Smooth muscle cell (in vitro differentiated cells): ENCODE measurements around the gene NFATC2. TPM values are rescaled to one million over a fixed set of nuclear protein-coding genes. Genes with fewer than 3 reads are reported as not detected.
A peak's percentile ranks its signal among the peaks of the same experiment; 100 is the strongest.

ENCODE experiments used
- DNase-seq: peaks from one replicate; lab custom pipeline; 2025; ENCODE audit not compliant: unreplicated experiment; lab: John Stamatoyannopoulos, UW
- H2AFZ ChIP-seq: fragments of 200-600 bp; sonication (generic); 2 replicates; pipeline ENCODE4 v1.6.0; 2016; ENCODE audit warnings: antibody characterized with exemption, low read depth, mild to moderate bottlenecking
- H3F3A ChIP-seq: fragments of 200-600 bp; sonication (generic); 2 replicates; pipeline ENCODE4 v1.6.0; 2017; ENCODE audit warnings: antibody characterized with exemption, low read depth
- H3K27ac ChIP-seq: fragments of 200-600 bp; sonication (generic); 2 replicates; pipeline ENCODE4 v1.5.1; 2016; ENCODE audit warnings: low read depth, mild to moderate bottlenecking
- H3K27me3 ChIP-seq: fragments of 200-600 bp; sonication (generic); 2 replicates; pipeline ENCODE4 v1.6.1; 2016; ENCODE audit warnings: low read depth, mild to moderate bottlenecking
- H3K36me3 ChIP-seq: fragments of 200-600 bp; sonication (generic); 2 replicates; pipeline ENCODE4 v1.5.1; 2016; ENCODE audit warnings: low read depth
- H3K4me1 ChIP-seq: fragments of 200-600 bp; sonication (generic); 2 replicates; pipeline ENCODE4 v1.5.1; 2016; ENCODE audit warnings: low read depth
- H3K4me2 ChIP-seq: fragments of 200-600 bp; sonication (generic); 2 replicates; pipeline ENCODE4 v1.6.0; 2016; ENCODE audit warnings: mild to moderate bottlenecking
- H3K4me3 ChIP-seq: fragments of 200-600 bp; sonication (generic); 2 replicates; pipeline ENCODE4 v1.5.1; 2016; ENCODE audit warnings: mild to moderate bottlenecking
- H3K79me2 ChIP-seq: fragments of 200-600 bp; sonication (generic); 2 replicates; pipeline ENCODE4 v1.6.0; 2016; ENCODE audit warnings: low read depth, mild to moderate bottlenecking
- H3K9ac ChIP-seq: fragments of 200-600 bp; sonication (generic); 2 replicates; pipeline ENCODE4 v1.6.0; 2016; ENCODE audit warnings: low read depth
- H3K9me3 ChIP-seq: fragments of 200-600 bp; sonication (generic); replicated peaks from 2 replicates; pipeline ENCODE4 v1.5.1; 2016; ENCODE audit warnings: low read depth
- H4K20me1 ChIP-seq: fragments of 200-600 bp; sonication (generic); 2 replicates; pipeline ENCODE4 v1.6.0; 2016; ENCODE audit warnings: low read depth
- CTCF ChIP-seq: fragments of 200-600 bp; sonication (generic); IDR thresholded peaks from 2 replicates; pipeline ENCODE4 v1.5.1; 2017; ENCODE audit warnings: borderline replicate concordance, mild to moderate bottlenecking, antibody characterized with exemption; ENCODE audit not compliant: insufficient read depth, poor library complexity, severe bottlenecking
- WGBS: methylation state at CpG from one replicate; pipeline ENCODE4 v1.1.7; 2016; ENCODE audit warnings: low lambda C conversion rate; 5-methylcytosine and 5-hydroxymethylcytosine counted together
- polyA plus RNA-seq: library from polyadenylated mRNA; unstranded; fragments of >200 nt; fragmentation: Nextera tagmentation; extraction: Ambion mirVana; gene quantifications from 2 replicates; pipeline ENCODE4 v1.2.1, GENCODE V29; 2016
- total RNA-seq: library from RNA; depleted of rRNA; stranded (reverse); fragments of >200 nt; gene quantifications from 2 replicates; pipeline ENCODE4 v1.2.3, GENCODE V29; 2014

NFATC2 gene
- total and polyA plus RNA-seq, 2 experiments from 2014 or later: 5.8 to 8.4 TPM

DNA sequence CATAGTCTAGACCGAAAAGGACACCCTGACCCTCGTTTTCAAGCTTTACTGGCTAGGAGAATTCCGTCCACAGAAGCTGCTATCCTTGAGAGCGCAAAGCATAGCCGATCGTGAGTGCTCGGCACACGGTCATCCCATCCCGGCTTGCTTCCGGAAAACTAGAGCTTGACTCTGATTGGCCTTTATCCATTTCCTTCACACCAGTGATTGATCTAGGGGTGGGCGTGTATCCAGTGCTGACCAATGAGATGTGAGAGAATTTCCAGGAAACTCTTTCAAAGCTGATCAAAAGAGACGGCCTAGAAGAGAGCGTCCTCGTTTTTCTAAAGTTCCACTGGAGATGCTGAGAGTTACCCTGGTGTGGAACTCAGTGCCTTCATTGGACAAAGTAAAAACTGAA lies 41.0 kb upstream of the NFATC2 start:
- TF ChIP-seq CTCF: no peak
- Histone ChIP-seq H4K20me1 (no peaks in the 10 kb centered on the region), H3K9ac (no peak overlapping the region), H3F3A (peaks cover 6% of the 10 kb centered on the region), H3K27ac (no peak overlapping the region), H3K4me2 (no peak overlapping the region), H3K36me3 (no peaks in the 10 kb centered on the region), H3K4me3 (no peak overlapping the region), H3K27me3 (no peaks in the 10 kb centered on the region), H3K79me2 (no peaks in the 10 kb centered on the region), H3K4me1 (no peaks in the 10 kb centered on the region), H2AFZ (no peak overlapping the region), H3K9me3 (no peaks in the 10 kb centered on the region)
- DNase-seq: no peak
- 97% methylated on average over 14 of the region's 14 CpGs for WGBS

GRCh38 chr20:51583073-51583472 lies 40.6 kb upstream of the NFATC2 start:
- H3K36me3 ChIP-seq: no peaks in the 10 kb centered on the region
- no peak overlapping the region for H3K9ac ChIP-seq
- H3K27ac ChIP-seq: no peak overlapping the region
- H3K4me3 ChIP-seq: no peak overlapping the region
- no peak overlapping the region for H3K4me2 ChIP-seq
- peaks cover 6% of the 10 kb centered on the region for H3F3A ChIP-seq
- no peaks in the 10 kb centered on the region for H3K27me3 ChIP-seq
- no peaks in the 10 kb centered on the region for H3K79me2 ChIP-seq
- no peaks in the 10 kb centered on the region for H3K9me3 ChIP-seq
- H2AFZ ChIP-seq: no peak overlapping the region
- WGBS: 97% methylated on average over 13 of the region's 13 CpGs
- no peaks in the 10 kb centered on the region for H3K4me1 ChIP-seq
- TF ChIP-seq CTCF: no peak
- H4K20me1 ChIP-seq: no peaks in the 10 kb centered on the region
- no peak for DNase-seq

GRCh38 chr20:51581571-51581970 lies 39.1 kb upstream of the NFATC2 start:
- Histone ChIP-seq H3F3A (peaks cover under 1% of the 10 kb centered on the region), H3K4me3 (no peak overlapping the region), H3K4me1 (no peaks in the 10 kb centered on the region), H3K9ac (no peak overlapping the region), H3K9me3 (no peaks in the 10 kb centered on the region), H3K27me3 (no peaks in the 10 kb centered on the region), H2AFZ (no peak overlapping the region), H3K4me2 (no peak overlapping the region), H3K79me2 (no peaks in the 10 kb centered on the region), H3K36me3 (no peaks in the 10 kb centered on the region), H4K20me1 (no peaks in the 10 kb centered on the region), H3K27ac (no peak overlapping the region)
- TF ChIP-seq CTCF: no peak
- no peak for DNase-seq

- H3F3A ChIP-seq: no peaks in the 10 kb centered on the region
- no peak overlapping the region for H3K4me3 ChIP-seq
- DNase-seq: peak; percentile 13
- no peaks in the 10 kb centered on the region for H3K36me3 ChIP-seq
- H3K27ac ChIP-seq: peak overlapping the region; percentile 53
- H3K9ac ChIP-seq: peak overlapping the region; percentile 47
- no peaks in the 10 kb centered on the region for H3K27me3 ChIP-seq
- no peak for TF ChIP-seq CTCF
- no peaks in the 10 kb centered on the region for H3K9me3 ChIP-seq
- H3K4me1 ChIP-seq: no peaks in the 10 kb centered on the region
- no peaks in the 10 kb centered on the region for H4K20me1 ChIP-seq
- no peaks in the 10 kb centered on the region for H3K79me2 ChIP-seq
- H2AFZ ChIP-seq: peak overlapping the region; percentile 64
- peak overlapping the region; percentile 56 for H3K4me2 ChIP-seq
- WGBS: 24% methylated on average over 8 of the region's 8 CpGs
Measured at GRCh38 chr20:51579137-51579536, 36.6 kb upstream of the NFATC2 start.
